ENCODE results near the gene ECE1. TPM values are rescaled to one million over a fixed set of nuclear protein-coding genes. Genes with fewer than 3 reads are reported as not detected.

The ECE1 gene
- total and polyA plus RNA-seq, 2 of the 8 experiments (the other 6 are each of a cell fraction or from before 2014, with no cell fraction given), result 21.4 to 36.8 TPM

DNA sequence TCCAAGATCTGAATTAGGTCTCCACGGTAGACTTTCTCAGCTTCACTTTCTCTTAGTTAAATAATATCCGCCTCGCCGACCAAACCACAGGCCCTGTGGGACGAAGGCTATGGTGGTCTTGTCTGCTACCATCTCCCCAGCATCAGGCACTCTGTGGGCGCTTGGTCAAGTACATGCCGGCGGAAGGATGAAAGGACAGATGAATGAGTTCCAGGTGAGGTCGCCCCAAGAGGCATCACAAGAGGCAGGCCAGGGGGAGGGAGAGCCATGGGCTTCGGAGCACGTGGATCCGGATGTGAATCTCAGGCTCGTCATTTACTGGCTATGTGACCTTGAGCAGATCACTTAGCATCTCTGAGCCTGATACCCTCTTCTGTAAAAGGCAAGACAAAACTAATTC lies 33.5 kb downstream of the ECE1 start (continued):
- TF ChIP-seq, protein P1, sequence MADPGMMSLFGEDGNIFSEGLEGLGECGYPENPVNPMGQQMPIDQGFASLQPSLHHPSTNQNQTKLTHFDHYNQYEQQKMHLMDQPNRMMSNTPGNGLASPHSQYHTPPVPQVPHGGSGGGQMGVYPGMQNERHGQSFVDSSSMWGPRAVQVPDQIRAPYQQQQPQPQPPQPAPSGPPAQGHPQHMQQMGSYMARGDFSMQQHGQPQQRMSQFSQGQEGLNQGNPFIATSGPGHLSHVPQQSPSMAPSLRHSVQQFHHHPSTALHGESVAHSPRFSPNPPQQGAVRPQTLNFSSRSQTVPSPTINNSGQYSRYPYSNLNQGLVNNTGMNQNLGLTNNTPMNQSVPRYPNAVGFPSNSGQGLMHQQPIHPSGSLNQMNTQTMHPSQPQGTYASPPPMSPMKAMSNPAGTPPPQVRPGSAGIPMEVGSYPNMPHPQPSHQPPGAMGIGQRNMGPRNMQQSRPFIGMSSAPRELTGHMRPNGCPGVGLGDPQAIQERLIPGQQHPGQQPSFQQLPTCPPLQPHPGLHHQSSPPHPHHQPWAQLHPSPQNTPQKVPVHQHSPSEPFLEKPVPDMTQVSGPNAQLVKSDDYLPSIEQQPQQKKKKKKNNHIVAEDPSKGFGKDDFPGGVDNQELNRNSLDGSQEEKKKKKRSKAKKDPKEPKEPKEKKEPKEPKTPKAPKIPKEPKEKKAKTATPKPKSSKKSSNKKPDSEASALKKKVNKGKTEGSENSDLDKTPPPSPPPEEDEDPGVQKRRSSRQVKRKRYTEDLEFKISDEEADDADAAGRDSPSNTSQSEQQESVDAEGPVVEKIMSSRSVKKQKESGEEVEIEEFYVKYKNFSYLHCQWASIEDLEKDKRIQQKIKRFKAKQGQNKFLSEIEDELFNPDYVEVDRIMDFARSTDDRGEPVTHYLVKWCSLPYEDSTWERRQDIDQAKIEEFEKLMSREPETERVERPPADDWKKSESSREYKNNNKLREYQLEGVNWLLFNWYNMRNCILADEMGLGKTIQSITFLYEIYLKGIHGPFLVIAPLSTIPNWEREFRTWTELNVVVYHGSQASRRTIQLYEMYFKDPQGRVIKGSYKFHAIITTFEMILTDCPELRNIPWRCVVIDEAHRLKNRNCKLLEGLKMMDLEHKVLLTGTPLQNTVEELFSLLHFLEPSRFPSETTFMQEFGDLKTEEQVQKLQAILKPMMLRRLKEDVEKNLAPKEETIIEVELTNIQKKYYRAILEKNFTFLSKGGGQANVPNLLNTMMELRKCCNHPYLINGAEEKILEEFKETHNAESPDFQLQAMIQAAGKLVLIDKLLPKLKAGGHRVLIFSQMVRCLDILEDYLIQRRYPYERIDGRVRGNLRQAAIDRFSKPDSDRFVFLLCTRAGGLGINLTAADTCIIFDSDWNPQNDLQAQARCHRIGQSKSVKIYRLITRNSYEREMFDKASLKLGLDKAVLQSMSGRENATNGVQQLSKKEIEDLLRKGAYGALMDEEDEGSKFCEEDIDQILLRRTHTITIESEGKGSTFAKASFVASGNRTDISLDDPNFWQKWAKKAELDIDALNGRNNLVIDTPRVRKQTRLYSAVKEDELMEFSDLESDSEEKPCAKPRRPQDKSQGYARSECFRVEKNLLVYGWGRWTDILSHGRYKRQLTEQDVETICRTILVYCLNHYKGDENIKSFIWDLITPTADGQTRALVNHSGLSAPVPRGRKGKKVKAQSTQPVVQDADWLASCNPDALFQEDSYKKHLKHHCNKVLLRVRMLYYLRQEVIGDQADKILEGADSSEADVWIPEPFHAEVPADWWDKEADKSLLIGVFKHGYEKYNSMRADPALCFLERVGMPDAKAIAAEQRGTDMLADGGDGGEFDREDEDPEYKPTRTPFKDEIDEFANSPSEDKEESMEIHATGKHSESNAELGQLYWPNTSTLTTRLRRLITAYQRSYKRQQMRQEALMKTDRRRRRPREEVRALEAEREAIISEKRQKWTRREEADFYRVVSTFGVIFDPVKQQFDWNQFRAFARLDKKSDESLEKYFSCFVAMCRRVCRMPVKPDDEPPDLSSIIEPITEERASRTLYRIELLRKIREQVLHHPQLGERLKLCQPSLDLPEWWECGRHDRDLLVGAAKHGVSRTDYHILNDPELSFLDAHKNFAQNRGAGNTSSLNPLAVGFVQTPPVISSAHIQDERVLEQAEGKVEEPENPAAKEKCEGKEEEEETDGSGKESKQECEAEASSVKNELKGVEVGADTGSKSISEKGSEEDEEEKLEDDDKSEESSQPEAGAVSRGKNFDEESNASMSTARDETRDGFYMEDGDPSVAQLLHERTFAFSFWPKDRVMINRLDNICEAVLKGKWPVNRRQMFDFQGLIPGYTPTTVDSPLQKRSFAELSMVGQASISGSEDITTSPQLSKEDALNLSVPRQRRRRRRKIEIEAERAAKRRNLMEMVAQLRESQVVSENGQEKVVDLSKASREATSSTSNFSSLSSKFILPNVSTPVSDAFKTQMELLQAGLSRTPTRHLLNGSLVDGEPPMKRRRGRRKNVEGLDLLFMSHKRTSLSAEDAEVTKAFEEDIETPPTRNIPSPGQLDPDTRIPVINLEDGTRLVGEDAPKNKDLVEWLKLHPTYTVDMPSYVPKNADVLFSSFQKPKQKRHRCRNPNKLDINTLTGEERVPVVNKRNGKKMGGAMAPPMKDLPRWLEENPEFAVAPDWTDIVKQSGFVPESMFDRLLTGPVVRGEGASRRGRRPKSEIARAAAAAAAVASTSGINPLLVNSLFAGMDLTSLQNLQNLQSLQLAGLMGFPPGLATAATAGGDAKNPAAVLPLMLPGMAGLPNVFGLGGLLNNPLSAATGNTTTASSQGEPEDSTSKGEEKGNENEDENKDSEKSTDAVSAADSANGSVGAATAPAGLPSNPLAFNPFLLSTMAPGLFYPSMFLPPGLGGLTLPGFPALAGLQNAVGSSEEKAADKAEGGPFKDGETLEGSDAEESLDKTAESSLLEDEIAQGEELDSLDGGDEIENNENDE (IDR thresholded peaks at IDR 0.05; ENCODE audit: insufficient replicate concordance, low read length), result no peak
